Natural killer cell (primary cell): ENCODE measurements around the gene PLEKHA7. TPM values are rescaled to one million over a fixed set of nuclear protein-coding genes. Genes with fewer than 3 reads are reported as not detected.
"Not testable (repeated sequence)": the region's sequence is repeated elsewhere in the genome, so short reads cannot be mapped to it uniquely, and the experiment has no call there.

ENCODE experiments used
- ATAC-seq, 3 donors: fragments of 150-1000 bp in 2 of 3; fragments of 200-7000 bp in 1 of 3; cut with Tn5 transposase; 1 replicate in 1 of 3; 2 replicates in 2 of 3; pipeline ENCODE4 v1.10.0; 2021; ENCODE audit warnings: mild to moderate bottlenecking in 2 of 3, moderate library complexity in 2 of 3
- DNase-seq, 2 donors: peaks; one replicate each; pipeline versions ENCODE4 v3.0.0 to v3.0.0-alpha.2; 2013 to 2021; ENCODE audit warnings: mixed read lengths in 1 of 2
- H3K27ac ChIP-seq: one replicate; pipeline ENCODE4 v1.5.1; 2013; ENCODE audit warnings: mild to moderate bottlenecking, low read length
- H3K27me3 ChIP-seq: one replicate; pipeline ENCODE4 v1.6.1; 2013; ENCODE audit warnings: low read length; ENCODE audit not compliant: control insufficient read depth, insufficient read depth
- H3K36me3 ChIP-seq: one replicate; pipeline ENCODE4 v1.6.1; 2013; ENCODE audit warnings: low read length; ENCODE audit not compliant: control insufficient read depth, insufficient read depth
- H3K4me1 ChIP-seq: one replicate; pipeline ENCODE4 v1.6.1; 2013; ENCODE audit warnings: low read length; ENCODE audit not compliant: control insufficient read depth, insufficient read depth
- H3K4me3 ChIP-seq: one replicate; pipeline ENCODE4 v1.5.1; 2013; ENCODE audit warnings: low read length
- H3K9me3 ChIP-seq: one replicate; pipeline ENCODE4 v1.6.1; 2013; ENCODE audit warnings: low read length; ENCODE audit not compliant: control insufficient read depth, insufficient read depth
- H3K27ac Mint-ChIP-seq, 2 donors: one replicate each; pipeline ENCODE4 v1.8.0; 2022; ENCODE audit warnings: mild to moderate bottlenecking in 2 of 2, mixed read lengths in 2 of 2, moderate library complexity in 1 of 2
- H3K27me3 Mint-ChIP-seq, 2 donors: one replicate each; pipeline ENCODE4 v1.8.0; 2022; ENCODE audit warnings: low read depth in 2 of 2, mixed read lengths in 2 of 2
- H3K36me3 Mint-ChIP-seq: one replicate; pipeline ENCODE4 v1.8.0; 2022; ENCODE audit warnings: mixed read lengths
- H3K4me1 Mint-ChIP-seq, 2 donors: one replicate each; pipeline ENCODE4 v1.8.0; 2022; ENCODE audit warnings: mixed read lengths in 2 of 2
- H3K4me3 Mint-ChIP-seq: one replicate; pipeline ENCODE4 v1.8.0; 2022; ENCODE audit warnings: mild to moderate bottlenecking, moderate library complexity, mixed read lengths
- H3K9me3 Mint-ChIP-seq, 2 donors: one replicate each; pipeline ENCODE4 v1.8.0; 2022; ENCODE audit warnings: mixed read lengths in 2 of 2
- CTCF ChIP-seq: fragments of 200-600 bp; IDR thresholded peaks from one replicate; pipeline ENCODE4 v1.8.0; 2022; ENCODE audit warnings: antibody characterized with exemption
- WGBS: methylation state at CpG from one replicate; pipeline ENCODE4 v1.1.7; 2013; ENCODE audit warnings: missing lambda C conversion rate; ENCODE audit not compliant: insufficient coverage; 5-methylcytosine and 5-hydroxymethylcytosine counted together
- intact Hi-C: fragments of 100-400 bp; cut with micrococcal nuclease; formaldehyde crosslinking; loops from one replicate; pipeline ENCODE4 v1.14.2; 2022
- total RNA-seq, 4 donors: library from RNA; stranded (reverse); fragments of 120-200 nt in 1 of 4; gene quantifications; one replicate each; pipeline versions ENCODE4 v1.2.3 to v1.2.4, GENCODE V29; 2013 to 2022

The PLEKHA7 gene
- total RNA-seq, 3 donors from 2014 or later (not counting 1 experiment from before 2014, with no cell fraction given) = 1.00 to 2.5 (median 1.3) TPM

- no peaks in the 10 kb centered on the region for H3K9me3 Mint-ChIP-seq
- no peak overlapping the region for H3K27ac Mint-ChIP-seq
- Histone ChIP-seq H3K9me3 (no peaks in the 10 kb centered on the region), H3K36me3 (no peaks in the 10 kb centered on the region), H3K27me3 (no peaks in the 10 kb centered on the region), H3K4me1 (no peaks in the 10 kb centered on the region), H3K27ac (no peak overlapping the region), H3K4me3 (no peak overlapping the region)
- no peak for TF ChIP-seq CTCF
- no peaks in the 10 kb centered on the region for H3K4me1 Mint-ChIP-seq
- H3K27me3 Mint-ChIP-seq = peaks cover 0 to 3% of the 10 kb centered on the region in 2 donors
- no peaks in the 10 kb centered on the region for H3K36me3 Mint-ChIP-seq
- ATAC-seq (no peak), DNase-seq (no peak)
- intact Hi-C loops = no loop called here
- H3K4me3 Mint-ChIP-seq = no peak overlapping the region
- 75% methylated on average over 1 of the region's 2 CpGs for WGBS
Observed at GRCh38 chr11:17003426-17003825, 10.8 kb downstream of the PLEKHA7 start.

- ATAC-seq (no peak), DNase-seq (no peak)
- Mint-ChIP-seq H3K4me3 (no peak overlapping the region), H3K36me3 (no peaks in the 10 kb centered on the region), H3K4me1 (no peaks in the 10 kb centered on the region), H3K9me3 (no peaks in the 10 kb centered on the region), H3K27ac (no peak overlapping the region), H3K27me3 (peaks cover 0 to 3% of the 10 kb centered on the region in 2 donors)
- Histone ChIP-seq H3K27me3 (no peaks in the 10 kb centered on the region), H3K4me3 (no peak overlapping the region), H3K27ac (no peak overlapping the region), H3K36me3 (no peaks in the 10 kb centered on the region), H3K9me3 (no peaks in the 10 kb centered on the region), H3K4me1 (no peaks in the 10 kb centered on the region)
- no peak for TF ChIP-seq CTCF
- intact Hi-C loops = no loop called here
- WGBS = 92% methylated on average over 4 of the region's 4 CpGs
Observed at GRCh38 chr11:17002543-17002942, 11.7 kb downstream of the PLEKHA7 start.

- Histone ChIP-seq H3K27me3 (no peaks in the 10 kb centered on the region), H3K9me3 (no peaks in the 10 kb centered on the region), H3K4me1 (no peaks in the 10 kb centered on the region), H3K27ac (no peak overlapping the region), H3K4me3 (no peak overlapping the region), H3K36me3 (no peaks in the 10 kb centered on the region)
- ATAC-seq (no peak), DNase-seq (no peak)
- H3K4me3 Mint-ChIP-seq = no peak overlapping the region
- no peak for TF ChIP-seq CTCF
- 82% methylated on average over 3 of the region's 3 CpGs for WGBS
- H3K4me1 Mint-ChIP-seq = no peaks in the 10 kb centered on the region
- peaks cover 0 to 3% of the 10 kb centered on the region in 2 donors for H3K27me3 Mint-ChIP-seq
- no peaks in the 10 kb centered on the region for H3K9me3 Mint-ChIP-seq
- no peak overlapping the region for H3K27ac Mint-ChIP-seq
- H3K36me3 Mint-ChIP-seq = no peaks in the 10 kb centered on the region
- intact Hi-C loops = no loop called here
Observed at GRCh38 chr11:17001806-17002205, 12.4 kb downstream of the PLEKHA7 start.

GRCh38 chr11:17000987-17001386 is 13.2 kb downstream of the PLEKHA7 start:
- peak in 1 of 3 donors; percentile 15 for ATAC-seq

GRCh38 chr11:17000253-17000652 is 14.0 kb downstream of the PLEKHA7 start:
- H3K36me3 Mint-ChIP-seq, H3K9me3 ChIP-seq, ATAC-seq, H3K27me3 ChIP-seq, H3K36me3 ChIP-seq, H3K27me3 Mint-ChIP-seq, intact Hi-C loops, DNase-seq, H3K4me3 Mint-ChIP-seq, H3K27ac ChIP-seq, H3K27ac Mint-ChIP-seq, H3K4me1 ChIP-seq, H3K4me1 Mint-ChIP-seq, H3K9me3 Mint-ChIP-seq, H3K4me3 ChIP-seq: not testable (repeated sequence)
- 94% methylated on average over 1 of the region's 1 CpG for WGBS

More at GRCh38 chr11:17000987-17001386, 13.2 kb downstream of the PLEKHA7 start:
- Mint-ChIP-seq H3K36me3 (no peaks in the 10 kb centered on the region), H3K9me3 (no peaks in the 10 kb centered on the region), H3K4me1 (no peaks in the 10 kb centered on the region), H3K27ac (no peak overlapping the region), H3K4me3 (no peak overlapping the region), H3K27me3 (peaks cover 0 to 3% of the 10 kb centered on the region in 2 donors)
- no peak for DNase-seq
- no peak for TF ChIP-seq CTCF
- Histone ChIP-seq H3K27ac (no peak overlapping the region), H3K36me3 (no peaks in the 10 kb centered on the region), H3K4me1 (no peaks in the 10 kb centered on the region), H3K27me3 (no peaks in the 10 kb centered on the region), H3K9me3 (no peaks in the 10 kb centered on the region), H3K4me3 (no peak overlapping the region)
- intact Hi-C loops = no loop called here
- 80% methylated on average over 2 of the region's 2 CpGs for WGBS
